NCI-H345 treated with DMSO at 0.1 percent for 48 hours (cell line): Measurements from ENCODE around the gene MTMR3.

Experiments
- DNase-seq: peaks from one replicate; lab custom pipeline; 2025; ENCODE audit not compliant: unreplicated experiment; lab: John Stamatoyannopoulos, UW

MTMR3 gene

DNA sequence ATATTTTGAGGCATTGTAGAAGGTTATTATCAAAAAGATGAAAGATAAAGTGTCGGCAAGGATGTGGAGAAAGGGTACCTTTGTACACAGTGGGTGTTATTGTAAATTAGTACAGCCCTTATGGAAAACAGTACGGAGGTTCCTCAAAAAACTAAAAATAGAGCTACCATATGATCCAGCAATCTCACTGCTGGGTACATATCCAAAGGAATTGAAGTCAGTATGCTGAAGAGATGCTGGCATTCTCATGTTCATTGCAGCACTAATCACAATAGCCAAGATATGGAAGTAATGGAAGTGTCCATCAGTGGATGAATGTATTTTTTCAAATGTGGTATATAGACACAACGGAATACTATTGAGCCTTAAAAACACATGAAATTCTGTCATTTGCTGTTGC is 15.1 kb upstream of the MTMR3 start:
- DNase-seq: no peak

DNA sequence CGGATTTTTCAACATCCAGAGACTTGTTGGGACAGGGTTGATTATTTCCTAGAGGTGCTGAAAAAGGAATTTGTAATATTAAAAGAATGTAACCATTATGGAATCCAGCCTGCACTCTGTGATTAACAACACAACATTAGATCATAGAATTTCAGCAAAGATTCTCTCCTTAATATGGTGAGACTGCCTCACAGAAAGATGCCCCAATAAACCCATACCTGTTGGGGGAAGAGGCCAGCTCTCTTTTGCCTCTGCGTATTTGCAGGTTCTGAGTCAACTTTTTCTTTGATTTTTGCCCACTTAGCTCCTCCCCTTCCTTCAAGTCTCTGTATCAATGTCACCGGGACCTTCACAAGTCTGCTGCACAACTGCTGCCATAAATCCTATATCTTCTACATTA is 12.4 kb upstream of the MTMR3 start:
- no peak for DNase-seq

DNA sequence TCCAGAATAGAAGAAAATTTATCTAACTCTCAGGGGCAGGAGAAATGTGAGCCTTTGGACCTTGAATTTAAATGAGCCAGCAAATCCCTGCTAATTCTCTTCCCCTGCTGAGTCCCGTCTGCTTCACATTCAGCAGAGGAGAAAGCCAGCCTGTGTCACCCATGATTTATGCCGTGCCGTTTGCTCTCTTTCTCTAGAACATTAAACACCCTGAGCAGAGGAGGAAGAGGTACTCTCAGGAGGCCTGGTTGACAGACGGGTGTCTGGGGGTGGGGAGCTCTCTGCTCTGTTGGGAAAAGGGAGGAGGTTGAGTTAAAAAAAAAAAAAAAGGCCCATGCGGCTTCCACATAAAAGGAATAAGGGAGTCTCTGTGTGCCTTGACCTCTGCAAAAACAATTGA is 11.3 kb upstream of the MTMR3 start:
- peak; percentile 33 for DNase-seq

DNA sequence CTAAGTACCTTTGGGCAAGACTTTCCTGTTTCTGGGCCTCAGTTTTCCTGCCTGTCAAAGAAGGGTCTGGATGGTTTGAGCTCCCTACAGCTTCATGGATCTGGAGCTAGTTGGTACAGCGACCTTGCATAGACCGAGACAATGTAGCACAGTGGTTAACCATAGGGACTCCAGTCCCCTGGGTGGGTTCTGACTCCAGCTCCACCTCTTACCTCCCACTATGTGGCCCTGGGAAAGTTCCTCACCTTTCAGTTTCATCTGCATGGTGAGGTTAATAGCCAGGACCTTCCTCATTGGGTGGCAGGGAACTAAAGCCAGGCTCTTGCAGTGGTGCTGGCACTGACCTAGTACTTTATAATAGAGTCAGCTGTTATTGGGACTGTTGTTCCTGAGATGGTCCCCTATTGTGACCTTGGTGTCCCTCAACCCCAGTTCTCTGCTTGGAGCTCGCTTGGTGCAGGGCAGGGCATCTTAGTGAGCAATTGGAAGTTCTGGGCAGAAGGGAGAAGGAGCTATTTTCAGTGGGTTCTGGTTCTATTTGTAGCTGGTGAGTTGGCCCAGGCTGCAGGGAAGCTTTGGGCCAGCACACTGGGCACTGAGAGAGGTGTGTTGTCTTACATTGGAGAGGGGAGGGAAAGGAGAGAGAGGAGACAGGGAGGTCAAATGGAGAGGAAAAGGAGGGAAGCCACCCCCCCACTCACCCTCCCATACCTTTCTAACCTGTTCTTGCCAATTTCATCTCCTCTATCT is 10.7 kb upstream of the MTMR3 start:
- no peak for DNase-seq

DNA sequence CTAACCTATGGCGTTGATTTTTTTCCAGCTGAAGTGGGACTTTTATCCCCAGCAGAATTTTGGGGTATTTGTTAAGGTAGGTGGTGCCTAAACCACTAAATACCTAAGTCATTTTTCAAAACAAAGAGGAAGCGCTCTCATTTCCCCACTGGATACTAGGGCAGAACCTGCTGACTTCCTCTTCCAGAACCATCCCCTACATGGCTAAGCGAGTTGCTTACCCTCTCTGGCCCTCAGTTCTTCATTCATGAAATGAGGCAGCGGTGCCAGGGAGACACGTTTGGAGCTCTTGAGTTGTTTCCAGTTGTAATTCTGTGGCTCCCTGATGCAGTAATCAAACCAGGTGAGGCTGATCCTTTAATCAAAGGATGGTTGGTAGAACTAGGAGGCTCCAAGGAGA is 10.0 kb upstream of the MTMR3 start:
- DNase-seq: no peak

DNA sequence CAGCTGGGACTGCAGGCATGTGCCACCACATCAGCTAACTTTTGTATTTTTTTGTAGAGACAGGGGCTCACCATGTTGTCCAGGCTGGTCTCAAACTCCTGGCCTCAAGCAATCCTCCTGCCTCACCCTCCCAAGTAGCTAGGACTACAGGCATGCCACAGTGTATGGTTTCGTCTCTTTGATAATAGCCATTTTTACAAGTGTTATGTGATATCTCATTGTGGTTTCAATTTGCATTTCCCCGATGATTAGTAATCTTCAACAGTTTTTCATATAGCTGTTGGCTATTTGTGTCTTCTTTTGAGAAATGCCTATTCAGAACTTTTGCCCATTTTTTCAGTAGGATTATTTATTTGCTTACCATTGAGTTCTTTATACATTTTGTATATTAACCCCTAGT is 9.0 kb upstream of the MTMR3 start:
- DNase-seq: no peak

DNA sequence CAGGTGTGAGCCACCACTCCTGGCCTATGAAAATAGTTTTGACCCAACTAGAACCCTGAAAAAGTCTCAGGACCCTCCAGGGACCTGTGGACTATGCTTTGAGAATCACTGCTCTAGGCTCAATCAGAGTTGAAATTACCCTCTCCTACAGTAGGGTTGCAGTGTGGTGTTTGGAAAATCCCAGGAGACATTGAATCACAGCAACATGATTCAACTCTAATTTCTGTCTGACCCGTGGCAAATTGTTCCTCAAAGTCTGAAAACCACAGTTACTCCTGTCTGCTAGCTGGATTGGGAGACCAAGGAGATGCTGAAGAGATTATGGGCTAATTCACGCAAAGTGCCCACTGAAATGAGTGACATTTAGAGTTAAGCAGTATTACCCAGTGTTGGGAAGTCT is 5.4 kb upstream of the MTMR3 start:
- no peak for DNase-seq

DNA sequence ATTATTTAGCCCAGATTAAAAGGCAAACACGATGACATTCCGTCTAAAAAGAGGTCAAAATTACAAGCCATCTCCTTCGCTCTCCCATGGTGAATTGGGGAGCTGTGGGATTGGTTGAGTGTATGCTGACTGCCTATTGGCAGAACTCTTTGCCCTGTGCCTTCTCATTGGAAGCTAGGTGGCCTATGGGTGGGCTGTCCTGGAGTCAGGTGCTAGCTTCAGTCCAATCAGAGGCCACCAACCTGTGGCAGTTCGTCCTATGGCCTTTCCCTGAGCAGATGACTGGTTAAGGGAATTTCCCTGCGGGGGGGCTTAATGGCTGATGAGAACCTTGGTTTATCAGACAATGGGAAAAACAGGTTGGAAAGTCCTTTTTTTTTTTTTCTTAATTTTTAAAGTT is 3.2 kb upstream of the MTMR3 start:
- DNase-seq: no peak

DNA sequence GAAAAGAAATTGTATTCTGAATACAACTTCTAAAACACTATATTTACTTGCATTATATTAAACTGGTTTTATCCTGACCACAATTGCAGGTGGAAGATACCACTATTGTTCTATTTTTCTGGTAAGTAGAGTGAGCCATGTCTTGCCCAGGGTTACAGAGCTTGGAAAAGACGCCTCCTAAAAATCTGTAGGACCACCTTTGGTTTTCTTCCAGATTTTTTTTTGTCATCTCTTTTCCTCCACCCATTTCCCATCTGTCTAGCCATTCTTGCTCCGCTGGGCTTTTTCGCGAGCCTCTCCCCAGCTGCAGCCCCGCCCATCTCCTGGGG is 294 bp upstream of the MTMR3 start:
- no peak for DNase-seq

DNA sequence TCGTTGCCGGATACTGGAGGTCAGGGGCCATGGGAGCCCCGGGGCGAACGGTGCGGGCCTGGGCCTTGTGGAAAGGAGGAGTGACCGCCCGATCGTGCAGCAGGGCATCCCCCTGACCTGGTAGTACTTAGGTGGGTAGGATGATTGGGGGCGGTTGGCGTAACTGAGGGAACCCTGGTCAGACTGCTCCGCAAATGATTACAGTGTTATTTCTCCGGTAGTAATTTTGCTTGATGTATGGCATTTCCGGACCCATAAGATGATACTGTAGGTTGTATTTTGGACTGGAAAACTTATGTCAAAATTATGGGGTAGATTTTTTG is 762 bp downstream of the MTMR3 start:
- DNase-seq: no peak

DNA sequence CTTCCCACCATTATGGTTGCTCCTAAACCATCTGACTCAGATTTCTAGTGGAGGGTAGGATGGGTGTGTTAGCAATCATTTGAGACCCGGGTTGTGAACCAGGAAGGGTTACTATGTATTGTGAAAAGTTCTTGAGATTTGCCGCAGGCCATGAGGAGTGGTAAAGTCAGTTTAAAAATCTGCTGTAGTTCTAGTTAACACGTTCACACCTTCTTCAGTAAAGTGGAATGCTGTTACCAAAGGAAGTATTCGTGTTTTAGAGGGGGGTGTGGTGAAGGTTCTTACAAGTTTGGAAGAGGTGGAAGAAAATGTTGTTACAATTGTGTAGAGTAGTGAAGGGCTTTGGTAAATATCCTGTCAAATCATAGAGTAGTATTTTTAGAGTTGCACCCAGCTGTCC is 2.6 kb downstream of the MTMR3 start:
- no peak for DNase-seq

DNA sequence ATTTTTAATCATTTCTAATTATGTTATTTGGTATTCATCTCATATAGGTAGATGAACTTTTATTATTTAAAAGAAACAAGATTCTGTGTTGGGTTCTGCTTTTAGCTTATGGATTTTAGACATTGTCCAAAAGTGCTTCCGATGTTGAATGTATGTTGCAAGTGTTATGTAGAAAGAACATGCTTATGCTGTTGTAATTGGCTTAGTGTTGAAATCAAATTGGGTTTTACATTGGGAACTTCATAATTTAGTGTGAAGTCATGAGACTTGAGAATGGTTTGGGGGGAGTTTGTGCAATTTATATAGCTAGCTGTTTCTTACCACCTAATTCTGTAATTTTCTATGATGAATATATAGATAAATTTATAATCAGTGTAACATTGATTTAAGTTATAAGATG is 3.6 kb downstream of the MTMR3 start:
- no peak for DNase-seq

DNA sequence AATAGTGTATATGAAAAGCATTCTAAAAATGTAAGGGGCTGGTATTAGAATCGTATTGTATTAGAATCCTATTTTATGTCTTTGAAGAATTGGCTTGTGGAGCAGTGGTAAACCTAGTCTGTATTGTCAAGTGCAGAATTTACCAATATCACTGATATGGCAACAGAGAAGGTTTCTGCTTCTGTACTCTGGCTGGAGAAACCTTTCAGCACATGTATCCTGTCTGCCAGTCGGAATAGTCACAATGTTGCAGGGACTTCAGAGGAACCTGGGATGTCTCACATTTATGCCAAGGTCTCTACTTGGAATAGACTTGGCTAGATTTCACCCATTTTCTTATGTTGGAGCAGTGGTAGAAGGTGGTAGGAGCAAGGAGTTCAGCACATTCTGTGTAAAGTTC is 4.4 kb downstream of the MTMR3 start:
- no peak for DNase-seq

DNA sequence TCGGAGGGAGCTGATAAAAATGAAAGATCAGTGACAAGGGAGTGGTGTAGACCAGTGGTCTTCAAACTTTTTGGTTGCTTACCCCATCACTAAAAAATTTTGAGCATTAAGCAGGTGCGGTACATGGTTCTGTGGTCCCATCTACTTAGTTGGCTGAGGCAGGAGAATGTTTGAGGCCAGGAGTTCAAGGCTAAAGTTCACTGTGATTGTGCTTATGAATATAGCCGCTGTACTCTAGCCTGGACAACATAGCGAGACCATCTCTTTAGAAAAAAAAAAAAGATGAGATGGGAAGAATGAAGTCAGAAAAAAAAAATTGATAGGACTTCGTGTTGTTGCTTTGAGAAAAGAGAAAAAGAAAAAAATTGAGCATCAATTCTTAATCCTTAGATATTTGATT is 7.8 kb downstream of the MTMR3 start:
- no peak for DNase-seq

DNA sequence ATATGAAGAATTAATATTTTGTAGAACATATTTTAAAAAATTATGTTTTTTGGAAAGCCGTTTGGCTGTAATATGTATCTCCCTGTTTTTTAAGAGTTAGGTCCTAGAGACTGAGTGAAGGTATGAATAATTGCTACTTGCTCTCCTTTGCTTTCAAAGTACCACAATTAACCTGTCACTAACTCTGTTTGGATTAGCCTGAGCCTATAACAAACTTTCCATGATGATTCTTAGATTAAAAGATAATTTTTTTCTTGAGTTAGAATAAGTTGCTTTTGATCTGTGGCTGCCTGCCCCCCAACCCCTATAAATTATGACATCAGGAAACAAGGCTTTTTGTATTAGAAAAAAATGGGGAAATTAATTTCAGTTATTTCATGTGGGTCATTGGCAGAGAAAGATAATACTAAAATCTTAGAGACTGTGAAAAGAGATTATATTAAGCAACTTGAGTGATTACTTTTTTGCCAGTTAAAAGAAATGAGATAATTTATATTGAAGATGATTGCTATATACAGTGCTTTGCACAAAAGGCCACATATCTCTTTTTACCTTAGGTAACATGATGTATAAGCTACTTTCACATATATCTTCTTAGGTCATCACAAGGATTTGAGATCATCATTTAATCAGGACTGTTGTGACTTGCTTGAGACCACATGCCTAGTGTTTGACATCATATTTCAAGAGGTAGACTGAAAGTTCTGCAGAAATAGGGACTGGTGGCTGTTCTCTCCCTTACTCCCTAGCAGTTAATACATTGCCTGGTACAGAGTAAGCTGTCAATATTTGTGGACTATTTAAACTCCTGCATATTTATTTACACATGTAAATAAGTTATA is 9.6 kb downstream of the MTMR3 start:
- no peak for DNase-seq

DNA sequence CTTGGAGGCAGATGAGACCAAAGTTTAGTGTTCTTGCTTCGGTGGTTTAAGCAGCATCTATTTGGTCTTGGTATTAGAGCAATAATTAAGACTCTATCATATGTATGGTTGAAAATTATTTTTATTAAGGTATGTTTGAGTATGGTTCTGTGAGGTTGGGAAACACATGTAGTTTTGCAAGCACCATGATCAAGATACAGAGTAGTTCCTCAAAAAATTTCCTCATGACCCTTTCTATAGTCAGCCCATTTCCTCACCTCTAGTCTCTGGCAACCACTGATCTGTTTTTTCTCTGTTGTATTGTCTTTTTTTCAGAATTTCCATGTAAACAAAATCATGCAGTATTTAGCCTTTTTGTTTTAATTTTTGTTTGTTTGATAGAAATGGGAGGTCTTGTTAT is 18.4 kb downstream of the MTMR3 start:
- no peak for DNase-seq

DNA sequence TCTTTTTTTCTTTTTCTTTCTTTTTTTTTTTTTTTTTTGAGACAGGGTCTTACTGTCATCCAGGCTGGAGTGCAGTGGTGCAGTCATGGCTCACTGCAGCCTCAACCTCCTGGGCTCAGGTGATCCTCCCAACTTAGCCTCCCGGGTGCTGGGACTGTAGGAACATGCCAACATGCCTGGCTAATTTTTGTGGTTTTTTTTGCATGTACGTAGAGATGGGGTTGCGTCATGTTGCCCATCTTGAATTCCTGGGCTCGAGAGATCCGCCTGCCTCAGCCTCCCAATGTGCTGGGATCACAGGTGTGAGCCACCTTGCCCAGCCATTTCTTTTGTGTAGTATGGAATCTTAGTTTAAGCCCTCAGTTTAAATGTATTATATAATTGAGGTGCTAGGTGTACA is 20.4 kb downstream of the MTMR3 start:
- DNase-seq: no peak

DNA sequence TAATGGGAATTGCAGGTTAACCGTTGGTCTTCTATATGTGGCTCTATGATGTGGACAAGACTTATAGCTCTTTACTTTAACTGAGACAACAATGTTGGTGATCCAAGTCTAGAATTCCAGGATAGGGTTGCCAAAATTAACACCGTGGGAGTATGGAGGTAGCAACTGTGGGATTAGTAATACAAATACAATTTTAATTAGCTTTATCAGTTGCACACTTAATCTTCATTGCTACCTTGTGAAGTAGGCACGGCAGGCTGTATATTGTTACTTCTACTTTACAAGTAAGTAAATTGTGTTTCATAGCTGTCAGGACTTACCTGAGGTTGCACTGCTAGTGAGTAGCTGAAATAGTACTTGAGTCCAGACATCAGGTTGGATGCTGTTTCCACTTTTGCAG is 21.0 kb downstream of the MTMR3 start:
- no peak for DNase-seq

DNA sequence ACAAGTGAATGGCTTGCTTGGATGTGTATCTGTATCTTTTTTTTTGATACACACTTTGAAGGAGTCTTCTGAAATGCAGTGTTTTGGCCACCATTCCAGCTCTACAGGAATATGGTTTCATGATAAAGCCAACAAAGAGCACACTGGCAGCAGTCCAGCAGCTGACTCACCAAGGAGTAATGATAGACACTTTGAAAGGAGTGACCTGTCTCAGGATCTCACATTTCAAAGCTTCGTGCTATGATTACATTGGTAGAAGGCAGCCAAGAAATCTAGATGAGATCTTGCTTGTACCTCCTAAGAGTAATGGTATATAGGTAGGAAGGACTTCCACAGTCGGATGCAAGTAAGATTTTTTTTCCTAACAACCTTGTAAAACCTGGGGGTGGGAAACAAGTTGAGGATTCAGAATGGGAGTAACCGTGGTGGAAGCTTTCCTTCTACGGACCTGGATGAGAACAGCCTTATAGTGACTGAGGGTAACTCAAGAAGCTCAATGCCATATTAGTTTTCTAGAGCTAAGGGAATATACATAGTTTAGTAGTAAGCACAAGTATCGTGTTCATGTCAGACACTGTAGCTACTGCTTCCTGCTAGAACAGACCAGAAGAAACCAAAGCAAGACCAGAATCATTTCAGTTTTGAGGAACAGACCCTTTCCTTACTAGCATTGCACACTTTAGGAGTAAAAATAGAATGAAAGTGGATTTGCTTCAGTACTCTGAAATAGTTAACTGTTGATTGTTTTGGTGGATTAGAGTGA is 25.0 kb downstream of the MTMR3 start:
- no peak for DNase-seq

DNA sequence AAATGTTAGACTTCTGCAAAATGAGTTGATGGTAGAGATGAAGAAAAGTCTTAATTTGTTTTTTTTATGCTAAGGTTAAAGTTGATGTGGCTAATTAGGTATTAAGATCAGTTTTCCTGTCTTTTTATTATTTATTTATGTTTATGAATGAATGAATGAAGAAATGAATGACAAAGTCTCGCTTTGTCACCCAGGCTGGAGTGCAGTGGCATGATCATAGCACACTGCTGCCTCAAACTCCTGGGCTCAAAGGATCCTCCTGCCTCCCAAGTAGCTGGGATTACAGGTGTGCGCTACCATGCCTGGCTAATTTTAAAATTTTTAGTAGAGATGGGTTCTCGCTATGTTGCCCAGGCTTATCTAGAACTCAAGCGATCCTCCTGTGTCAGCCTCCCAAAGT is 29.2 kb downstream of the MTMR3 start:
- no peak for DNase-seq

DNA sequence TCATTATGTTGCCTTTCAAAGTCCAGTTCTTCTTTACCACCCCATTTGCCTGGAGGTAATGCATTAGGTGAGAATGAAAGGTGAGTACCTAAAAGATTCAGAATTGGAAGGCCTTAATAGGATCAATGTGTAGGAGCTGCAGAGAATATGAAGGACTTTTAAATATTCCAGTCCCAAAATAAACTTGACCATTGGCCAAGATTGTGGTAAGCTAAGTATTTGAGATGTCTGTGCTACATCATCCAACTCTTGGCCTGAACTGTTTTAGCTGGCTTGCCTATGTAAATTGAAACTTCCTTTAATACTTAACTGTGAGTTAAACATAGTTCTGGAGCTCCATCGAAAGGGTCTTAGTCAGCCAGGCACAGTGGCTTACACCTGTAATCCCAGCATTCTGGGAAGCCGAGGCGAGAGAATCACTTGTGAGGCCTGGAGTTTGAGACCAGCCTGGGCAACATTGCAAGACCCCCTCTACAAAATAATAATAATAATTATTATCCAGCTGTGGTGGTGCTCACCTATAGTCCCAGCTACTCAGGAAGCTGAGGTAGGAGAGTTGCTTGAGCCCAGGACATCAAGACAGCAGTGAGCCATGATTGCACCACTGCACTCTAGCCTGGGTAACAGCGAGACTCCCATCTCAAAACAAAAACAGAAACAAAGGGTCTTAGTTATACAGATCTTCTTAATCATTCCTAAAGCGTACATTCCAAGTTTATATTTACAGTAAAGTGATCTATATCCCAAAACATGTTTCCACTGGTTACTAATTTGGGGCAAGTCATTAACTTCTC is 29.8 kb downstream of the MTMR3 start:
- DNase-seq: no peak
